Thyroid gland (tissue), 4 donors: ENCODE measurements around the gene DHRS12.

Source experiments
- CTCF ChIP-seq, 6 experiments: fragments of 200-600 bp in 3 of 6; fragments of 450-650 bp in 3 of 6; sonication (generic) in 3 of 6; IDR thresholded peaks; one replicate each; pipeline ENCODE4 v1.5.1; 2016 to 2019; ENCODE audit warnings: antibody characterized with exemption in 6 of 6, mild to moderate bottlenecking in 2 of 6, inconsistent platforms in 1 of 6, moderate library complexity in 1 of 6
- POLR2A ChIP-seq, 2 donors: fragments of 450-650 bp; IDR thresholded peaks; one replicate each; pipeline ENCODE4 v1.6.1; 2017; ENCODE audit warnings: antibody characterized with exemption in 2 of 2, mild to moderate bottlenecking in 2 of 2, moderate library complexity in 1 of 2

GRCh38 chr13:51768378-51768921 is 35.5 kb downstream of the DHRS12 start:
- TF ChIP-seq CTCF (IDR thresholded peaks at IDR 0.05) (no peak), POLR2A (IDR thresholded peaks at IDR 0.05) (no peak)
